Activated CD4-positive, CD25-positive, alpha-beta regulatory T cell treated with anti-CD3 and anti-CD28 coated beads, Interleukin-2, amount 50 U/mL, for 72 hours (primary cell): ENCODE data around the gene TBC1D22A.

ENCODE experiments used
- DNase-seq: peaks from one replicate; pipeline ENCODE4 v3.0.0; 2021

Gene TBC1D22A

DNA sequence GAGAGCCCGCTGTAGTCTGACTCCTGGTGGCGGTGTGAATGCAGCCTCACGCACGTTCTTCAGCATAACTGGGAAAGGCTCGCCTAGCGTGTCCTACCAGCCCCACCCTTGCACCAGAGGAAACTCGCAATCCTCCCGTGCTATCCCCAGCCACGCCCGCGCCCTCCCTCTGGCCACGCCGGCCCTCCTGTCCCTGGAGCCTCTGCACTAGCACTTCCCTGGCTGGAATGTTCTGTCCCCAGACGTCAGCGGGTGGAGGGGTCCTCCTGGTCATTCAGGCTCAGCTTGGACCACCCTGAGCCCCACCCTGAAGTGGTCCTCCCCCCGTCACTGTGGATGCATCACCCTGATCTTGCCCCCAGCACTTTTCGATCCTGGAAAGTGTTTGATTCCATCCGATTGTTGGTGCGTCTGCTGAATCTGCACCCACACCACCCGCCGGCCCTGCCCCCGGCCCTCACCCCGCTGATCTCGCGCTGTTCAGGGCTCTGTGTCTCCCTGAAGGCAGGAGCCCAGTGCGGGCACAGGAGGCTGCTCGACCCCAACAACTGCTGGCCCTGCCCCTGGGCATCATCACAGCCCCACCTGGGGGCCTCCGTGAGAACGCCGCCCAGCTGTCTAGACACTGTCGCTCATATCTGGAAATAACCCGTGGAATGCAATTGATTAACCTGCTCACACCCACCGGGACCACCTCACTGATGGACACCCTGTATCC, 437.0 kb downstream of the TBC1D22A start:
- DNase-seq, result no peak

DNA sequence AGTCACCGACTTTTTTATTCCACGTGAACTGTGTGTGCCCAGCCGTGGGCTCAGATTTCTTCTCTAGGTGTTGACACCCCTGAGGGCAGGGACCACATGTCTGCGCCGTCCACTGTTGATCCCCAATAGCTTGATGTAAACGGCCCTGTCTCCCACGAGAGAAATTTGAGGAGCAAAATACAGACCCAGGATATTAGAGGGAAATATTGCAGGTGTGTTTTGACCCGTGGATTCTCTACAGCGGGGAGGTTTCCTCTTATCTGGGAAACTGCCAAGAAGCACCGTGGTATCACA, 437.5 kb downstream of the TBC1D22A start:
- DNase-seq, result no peak

DNA sequence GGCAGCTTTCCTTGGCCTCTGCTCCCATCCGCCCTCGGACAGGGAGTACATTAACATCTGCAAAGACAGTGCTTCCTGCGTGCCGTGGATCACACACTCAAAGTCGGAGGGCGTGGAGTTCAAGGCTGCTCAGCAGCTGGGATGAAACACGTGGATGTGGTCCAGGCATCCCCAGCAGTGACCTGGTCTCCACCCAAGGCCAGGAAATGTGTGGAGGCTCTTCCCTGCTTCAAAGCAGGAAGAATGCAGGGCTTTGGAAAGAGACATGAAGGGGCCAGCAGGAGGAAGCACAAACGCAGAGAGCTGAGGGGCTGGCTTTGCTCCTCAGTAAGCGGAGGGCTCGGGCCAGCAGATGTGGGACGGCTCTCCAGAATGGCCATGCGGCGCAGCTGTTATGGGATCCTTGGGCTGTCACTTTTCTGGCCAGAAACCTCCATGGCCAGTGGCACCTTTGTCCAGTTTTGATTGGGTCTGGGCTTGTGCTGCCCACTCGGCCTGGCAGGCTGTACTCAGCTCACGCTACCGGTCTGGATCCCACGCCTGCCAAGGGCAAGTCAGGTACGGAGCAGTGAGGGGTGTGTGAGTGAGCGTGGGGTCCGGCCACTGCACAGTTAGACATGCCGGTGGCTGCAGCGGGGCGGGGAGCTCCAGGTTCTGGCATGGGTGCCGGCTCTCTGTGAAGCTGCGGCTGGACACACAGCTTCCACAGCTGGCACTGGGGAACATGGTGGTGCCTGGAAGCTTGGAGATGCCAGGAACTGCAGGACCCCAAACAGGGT, 438.0 kb downstream of the TBC1D22A start:
- no peak for DNase-seq

DNA sequence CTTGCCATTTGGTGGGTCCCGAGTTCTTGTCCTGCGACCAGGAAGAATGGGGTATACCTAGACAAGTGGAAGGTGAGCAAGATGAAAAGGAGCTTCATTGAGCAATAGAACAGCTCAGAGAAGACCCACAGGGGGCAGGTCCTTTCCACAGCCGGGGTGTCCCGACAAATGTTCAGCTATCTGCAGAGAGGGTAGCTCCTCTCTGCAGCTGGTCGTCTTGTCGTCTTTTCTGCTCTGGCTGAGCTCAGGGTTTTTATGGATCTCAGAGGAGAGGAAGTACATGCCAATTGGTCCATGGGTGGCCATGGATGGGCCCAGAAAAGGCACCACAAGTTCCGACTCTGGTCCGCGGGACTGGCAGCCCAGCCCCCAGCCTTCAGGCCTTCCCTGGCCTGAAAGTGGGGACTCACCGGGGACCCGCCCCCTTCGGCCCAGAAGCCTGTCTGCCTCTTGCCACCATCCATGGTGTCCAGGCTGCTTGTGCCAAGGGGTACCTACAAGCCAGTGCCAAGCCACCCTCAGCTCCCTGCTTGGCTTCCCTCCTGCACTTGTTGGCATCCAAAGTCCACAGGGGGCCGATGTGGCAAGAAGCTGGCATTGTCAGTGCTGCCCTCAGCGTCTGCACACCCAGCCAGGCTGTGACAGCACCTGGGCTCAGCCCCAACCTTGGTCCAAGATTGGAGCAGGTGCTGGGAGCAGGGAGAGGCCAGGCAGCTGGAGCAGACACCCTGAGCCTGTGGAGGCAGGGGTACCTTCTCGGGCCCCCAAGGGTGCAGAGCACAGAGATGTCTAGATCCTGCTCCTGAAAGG, 438.9 kb downstream of the TBC1D22A start:
- no peak for DNase-seq

DNA sequence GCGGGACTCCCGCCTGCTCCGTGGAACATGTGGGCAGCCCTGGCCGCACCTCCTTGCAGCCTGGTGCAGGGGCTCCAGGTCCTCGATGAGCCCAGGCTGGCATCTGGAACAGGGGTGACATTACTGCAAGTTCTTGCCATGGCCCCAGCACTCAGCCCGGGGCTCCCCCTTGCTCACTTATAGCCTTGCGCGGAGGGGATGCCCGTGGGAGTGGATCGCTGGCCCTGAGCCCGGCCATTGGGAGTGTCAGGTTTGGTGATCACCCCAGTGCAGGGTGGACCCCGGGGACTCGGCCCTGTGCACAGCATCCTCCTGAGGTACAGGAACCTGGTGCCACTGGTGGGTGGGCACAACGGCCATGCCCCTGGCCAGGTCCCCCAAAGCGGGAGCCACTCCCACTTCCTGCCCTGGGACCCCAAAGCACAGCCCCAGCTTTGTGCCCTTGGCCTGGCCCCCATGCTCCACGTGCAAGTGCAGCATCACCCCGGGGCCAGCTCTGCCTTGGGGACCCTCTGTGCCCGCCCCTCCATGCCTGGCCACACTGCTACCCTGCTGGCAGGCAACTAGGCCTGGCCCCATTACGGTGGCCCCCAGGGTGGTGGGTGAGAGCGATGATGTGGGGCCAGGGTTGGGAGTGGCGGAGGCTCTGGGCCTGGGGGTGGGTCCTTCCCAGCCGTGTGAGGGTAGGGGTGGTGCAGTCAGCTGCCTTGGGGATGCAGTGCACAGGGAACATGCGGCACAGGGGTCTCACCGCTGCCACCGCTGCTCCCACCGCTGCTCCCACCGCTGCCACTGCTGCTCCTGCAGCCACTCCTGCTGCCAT, 439.8 kb downstream of the TBC1D22A start:
- no peak for DNase-seq

DNA sequence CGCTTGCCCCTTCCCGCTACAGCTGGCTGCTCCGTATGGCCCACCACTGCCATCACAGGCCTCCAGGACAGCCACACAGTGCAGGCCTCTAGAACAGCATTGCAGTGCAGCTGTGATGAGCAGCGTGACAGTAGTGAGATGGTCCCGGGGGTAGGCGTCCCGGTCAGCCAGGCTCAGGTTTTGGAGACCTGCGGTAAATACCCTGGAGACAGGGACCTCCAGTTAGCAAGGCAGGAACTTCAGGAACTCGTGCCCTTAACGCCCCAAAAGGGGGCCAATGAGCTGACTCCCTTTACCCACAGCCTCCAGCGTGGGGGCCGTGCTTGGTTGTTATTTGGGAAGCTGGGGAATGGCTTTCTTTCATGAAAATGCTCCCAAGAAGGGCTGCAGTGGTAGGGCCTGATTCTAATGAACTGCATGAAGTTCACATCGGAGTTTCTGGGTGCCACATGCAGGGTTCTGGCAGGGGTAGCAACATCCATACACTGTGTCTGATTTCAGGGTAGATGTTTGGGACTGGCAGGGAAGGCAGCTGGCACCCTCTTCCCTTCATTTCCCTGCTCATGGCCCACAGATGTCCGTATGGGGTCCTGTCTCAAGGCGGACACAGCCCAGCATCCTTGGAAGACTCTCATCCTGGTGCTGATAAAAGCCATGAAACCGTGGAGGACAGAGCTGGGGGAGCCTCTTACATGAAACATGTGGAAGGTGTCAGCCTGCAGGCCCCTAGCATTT, 440.5 kb downstream of the TBC1D22A start:
- DNase-seq, result no peak

DNA sequence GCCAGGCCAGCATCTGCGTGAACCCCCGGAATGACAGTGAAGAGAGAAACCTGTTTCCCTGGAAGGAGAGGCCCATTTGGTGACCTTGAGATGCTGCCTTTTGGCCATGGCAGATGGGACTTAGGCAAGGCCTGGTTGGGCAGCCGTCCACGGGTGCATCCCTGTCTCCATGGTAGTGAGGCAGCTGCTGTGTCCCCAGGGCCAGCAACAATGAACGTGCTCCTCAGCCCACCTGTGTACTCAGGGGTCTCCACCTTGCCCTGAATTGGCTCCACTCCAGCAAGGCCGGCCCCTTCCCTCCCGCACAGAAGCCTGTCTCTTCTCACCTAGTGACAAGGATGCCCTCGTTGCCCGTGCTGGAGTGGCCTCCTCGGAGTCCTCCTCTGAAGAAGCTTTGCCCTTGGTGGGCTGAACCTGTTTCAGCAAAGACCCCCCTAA, 441.1 kb downstream of the TBC1D22A start:
- DNase-seq, result no peak

DNA sequence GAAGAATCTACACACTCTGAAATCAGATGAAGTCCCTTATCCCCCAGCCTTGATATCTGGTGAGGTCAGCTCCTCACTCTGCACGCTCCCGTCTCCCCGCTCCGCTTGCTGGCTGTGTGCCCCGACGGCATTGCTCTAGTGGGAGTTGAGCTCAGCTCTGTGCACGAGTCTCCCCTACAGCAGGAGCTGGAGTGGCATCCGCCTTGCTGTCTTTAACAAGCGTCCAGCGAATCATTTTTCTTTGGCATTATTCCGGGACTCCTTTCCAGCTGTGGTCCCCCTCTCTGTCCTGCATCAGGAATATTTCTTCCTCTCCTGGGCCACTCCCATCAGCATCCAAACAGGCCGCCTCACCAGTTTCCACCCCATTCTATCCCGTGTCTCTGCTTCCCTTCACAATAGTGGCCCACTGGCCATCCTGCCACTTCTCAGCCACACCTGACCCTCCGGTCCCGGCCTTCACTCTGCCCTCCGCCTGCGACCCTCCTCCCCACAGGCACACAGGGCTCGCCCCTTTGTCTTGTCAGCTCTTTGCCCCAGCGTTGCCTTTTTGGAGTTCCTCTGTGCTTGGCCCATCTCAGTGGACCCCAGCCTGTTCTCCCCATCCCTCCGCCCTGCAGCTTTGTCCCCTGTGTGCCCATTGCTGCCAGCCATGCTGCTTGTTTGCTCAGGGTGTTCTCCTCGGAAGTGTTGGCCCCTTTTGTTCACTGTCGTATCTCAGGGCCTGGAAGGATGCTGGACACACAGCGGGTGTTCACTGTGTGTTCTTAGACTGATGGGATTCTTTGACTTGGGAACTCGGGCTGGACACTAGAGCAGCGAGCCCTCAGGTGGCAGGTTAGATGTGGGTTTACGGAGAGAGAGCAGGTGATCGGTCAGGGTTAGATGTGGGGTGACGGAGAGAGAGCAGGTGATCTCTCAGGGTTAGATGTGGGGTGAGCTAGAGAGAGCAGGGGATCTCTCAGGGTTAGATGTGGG, 441.8 kb downstream of the TBC1D22A start:
- no peak for DNase-seq

DNA sequence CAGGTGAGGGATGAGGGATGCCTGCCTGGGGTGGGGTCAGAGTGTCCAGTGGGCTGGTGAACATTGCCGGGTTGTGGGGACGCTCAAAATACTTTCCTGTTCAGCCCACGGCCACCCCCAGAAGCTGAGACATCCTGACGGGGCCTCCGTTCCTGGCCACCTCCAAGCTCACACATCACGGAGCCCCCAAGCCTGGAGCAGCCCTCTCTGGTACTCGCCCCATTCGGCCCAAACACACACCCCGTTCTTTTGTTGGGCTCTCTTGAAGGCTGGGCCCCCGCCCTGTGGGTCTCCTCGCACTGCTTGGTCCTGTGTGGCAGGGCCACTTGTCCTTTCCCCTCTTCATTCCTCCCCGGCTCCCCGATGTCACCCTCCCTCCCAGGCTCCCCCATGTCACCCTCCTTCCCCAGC, 442.6 kb downstream of the TBC1D22A start:
- DNase-seq, result no peak

DNA sequence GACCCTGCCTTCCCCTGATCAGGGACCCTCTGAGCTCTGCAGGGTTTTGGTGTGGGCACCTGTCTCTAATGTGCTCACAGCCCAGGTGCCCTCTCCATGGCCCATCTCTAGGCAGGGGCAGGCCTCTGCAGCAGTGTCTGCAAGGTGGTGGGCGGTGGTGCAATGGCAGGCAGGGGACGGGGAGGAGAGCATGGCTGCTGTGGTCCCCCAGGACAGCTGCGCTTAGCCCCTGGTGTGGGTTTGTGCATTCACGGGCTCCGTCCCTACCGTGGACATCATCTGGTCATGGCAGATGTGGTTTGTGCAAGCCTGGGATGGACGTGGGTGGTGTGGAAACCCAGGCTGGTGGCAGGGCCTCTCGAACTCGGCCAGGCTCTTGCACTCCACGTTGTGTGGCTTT, 443.1 kb downstream of the TBC1D22A start:
- no peak for DNase-seq

DNA sequence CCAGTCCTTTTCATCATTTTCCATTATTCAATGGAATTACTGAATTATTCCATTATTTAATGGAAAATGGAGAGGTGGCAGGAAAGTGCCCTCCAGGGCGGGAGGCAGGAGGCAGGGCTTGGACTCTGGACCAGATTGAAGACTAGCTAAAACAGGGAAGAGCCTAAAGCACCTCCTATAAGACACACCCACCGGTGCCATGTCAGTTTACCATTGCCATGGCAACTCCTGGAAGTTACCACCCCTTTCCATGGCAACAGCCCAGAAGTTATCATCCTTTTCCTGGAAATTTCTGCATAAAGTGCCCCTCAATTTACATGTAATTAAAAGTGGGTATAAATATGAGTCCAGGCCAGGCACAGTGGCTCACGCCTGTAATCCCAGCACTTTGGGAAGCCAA, 443.7 kb downstream of the TBC1D22A start:
- DNase-seq, result no peak

DNA sequence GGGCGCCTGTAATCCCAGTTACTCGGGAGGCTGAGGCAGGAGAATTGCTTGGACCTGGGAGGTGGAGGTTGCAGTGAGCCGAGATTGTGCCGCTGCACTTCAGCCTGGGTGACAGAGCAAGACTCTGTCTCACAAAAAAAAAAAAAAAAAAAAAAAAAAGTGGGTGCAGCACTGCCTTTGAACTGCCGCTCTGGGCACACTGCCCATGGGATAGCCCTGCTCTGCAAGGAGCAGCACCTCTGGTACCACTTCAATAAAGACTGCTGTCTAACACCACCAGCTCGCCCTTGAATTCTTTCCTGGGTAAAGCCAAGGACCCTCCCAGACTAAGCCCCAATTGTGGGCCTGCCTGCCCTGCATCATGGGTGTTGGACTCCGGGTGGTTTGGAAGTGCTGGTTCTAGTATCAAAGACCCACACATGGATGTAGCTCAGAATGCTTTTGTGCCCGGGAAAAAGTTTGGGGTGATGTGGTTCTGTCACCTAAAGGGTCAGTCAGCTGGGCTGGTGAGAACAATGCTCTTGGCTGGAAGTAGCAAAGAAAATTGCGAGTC, 444.3 kb downstream of the TBC1D22A start:
- DNase-seq, result no peak

DNA sequence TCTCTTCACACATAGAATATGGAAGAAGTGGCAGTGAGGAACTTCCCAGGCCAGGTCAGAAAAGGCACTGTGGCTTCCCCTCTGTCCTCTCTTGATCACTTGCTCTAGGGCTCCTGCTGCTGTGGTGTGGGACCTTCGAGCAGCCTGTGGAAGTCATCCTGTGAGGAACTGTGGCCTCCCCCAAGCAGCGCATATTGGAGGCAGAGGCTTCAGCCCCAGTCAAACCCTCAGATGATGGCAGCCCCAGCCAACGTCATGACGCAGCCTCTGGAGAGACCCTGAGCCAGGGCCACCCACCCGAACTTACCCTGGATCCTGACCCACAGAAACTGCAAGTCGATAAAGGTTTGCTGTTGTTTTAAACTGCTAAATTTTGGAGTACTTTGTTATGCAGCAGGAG, 444.9 kb downstream of the TBC1D22A start:
- no peak for DNase-seq

DNA sequence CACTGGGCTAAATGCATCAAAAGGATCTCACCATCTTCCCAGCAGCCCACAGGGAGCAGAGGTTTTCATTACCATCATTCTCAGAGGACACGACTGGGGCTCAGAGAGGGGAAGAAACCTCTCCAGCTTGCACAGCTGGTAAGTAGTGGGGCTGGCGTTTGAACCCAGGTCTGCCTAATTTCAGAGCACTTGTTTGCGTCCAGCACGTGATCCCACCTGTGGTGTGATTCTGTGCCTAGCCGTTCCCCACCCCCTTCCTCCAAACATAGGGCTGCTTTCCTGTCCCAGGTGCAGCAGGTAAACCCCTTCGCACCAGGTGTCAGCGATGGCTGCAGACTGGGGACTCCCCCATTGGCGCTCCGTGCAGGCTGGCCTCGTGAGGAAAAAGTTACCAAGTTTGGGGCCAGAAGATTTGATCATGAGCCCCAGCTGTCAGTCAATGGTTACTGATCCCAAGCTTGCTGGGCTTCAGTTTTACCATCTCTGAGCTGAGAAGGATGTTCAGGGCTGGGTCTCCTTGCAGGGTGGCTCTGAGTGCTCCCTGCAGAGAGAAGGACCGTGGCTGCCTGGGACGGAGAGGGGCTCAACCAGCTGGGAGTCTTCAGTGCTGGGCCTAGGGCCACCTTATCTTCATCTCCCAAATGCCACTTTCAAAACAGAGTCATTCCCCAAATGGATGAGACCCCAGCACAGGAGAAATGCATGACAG, 445.6 kb downstream of the TBC1D22A start:
- DNase-seq, result peak; percentile 19

DNA sequence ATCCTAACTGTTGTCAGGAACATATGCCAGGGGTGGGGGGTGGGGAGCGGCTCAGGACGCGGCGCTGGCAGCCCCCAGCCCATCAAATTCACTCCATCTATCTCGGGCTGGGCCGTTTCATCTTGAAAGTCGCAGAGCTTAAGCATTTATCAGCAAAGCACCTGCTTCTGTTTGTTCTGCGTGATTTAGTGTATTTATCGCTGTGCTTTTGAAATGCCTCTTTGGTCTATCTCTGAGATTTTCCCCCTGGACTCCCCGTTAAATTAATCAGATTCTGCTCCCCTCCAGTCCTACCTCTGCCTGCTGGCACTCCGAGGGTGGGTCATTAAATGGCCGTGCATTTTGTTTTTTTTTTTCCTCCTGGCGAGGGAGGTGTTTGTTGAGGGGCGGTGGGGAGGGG, 446.2 kb downstream of the TBC1D22A start:
- DNase-seq, result peak; percentile 3

DNA sequence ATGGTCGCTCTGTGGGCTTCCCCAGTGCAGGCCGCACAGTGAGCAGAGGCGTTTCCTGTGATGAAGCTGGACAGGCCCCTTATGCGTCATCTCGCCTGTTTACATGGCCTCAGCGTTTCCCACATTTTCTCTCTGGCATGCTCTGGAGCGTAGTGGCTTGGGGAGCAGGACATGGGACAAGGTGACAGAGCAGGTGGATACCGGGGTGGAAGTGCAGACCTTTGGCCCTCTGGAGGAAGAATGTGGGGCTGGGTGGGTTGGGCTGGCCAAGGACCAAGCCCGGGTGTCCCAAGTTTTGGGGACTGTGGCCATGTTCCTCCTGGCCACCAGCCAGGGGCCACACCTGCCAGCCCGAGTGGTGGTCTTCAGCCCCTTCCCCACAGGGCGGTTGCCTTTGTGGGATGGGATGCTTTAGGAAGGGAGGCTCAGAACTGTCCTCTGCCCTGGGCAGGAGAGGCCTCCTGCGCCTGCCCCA, 446.6 kb downstream of the TBC1D22A start:
- peak; percentile 15 for DNase-seq

DNA sequence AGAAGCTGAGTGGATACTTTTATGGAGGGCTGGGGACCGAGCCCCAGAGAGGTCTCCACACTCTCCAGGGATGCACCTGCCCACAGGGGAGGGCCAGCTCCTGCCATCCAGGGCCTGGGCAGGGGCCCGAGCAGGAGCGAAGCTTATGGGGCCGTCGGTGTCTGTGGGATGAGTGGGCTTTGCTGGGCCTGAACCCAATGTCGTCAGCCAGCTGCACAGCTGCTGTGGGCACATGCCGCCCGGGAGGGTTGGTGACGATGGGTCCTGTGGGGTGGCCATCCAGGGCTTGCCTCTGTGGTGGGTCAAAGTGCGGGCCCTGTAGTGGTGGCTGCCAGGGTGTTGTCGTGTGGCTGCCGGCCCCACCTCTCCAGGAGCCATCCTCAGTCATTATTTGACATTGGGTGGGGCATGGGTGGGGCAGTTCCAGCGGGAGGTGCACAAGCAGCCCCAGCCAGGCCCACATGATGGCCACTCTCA, 447.1 kb downstream of the TBC1D22A start:
- peak; percentile 17 for DNase-seq

DNA sequence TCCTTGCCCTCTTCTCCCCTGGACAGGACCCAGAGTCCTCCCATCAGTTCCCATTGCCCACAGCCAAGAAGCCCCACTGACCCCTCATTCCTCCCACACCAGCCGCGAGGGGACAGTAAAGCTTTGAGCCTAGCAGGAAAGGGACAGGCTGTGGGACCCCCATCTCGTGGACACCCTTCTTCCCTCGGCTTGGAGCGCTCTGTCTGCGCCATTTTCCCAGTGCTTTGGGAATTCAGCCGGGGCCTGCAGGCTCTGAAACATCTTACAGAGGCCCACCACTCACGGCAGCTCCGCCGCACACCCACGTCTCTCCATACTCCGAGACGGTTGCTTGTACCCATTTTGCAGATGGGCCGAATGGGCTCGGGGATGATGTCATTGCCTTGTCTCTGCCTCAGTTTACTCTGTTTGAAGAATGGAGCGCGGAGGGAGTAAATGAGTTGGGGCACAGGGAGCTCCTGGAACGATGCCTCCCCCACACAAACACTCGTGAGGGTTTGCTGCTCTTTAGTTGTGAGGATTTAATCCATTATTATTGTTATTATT, 447.7 kb downstream of the TBC1D22A start:
- DNase-seq, result peak; percentile 17

DNA sequence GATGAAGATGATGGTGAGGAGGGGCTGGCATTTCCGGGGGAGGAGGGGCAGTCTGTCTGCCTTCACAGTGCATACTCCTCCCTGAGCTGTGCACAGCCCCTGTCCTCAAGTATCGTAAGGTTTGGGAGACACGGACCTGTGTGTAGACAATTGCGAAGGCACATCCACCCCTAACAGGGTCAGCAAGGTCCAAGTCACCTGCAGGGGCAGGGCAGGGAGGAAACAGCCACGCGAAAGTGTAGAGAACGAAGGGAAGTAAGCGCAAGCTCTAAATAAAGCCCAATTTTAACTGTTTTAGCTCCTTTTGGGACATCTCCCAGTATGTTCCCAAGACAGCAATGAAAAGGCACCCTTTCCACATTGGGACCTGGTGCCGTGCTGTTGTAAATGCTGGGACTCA, 448.2 kb downstream of the TBC1D22A start:
- peak; percentile 7 for DNase-seq
